Measurements from ENCODE around the gene LMTK2.

- TF ChIP-seq EZH2 (IDR thresholded peaks at IDR 0.05; ENCODE audit: low read depth, unreplicated experiment) (no peak), CTCF (conservative IDR thresholded peaks at IDR 0.05; ENCODE audit: low read depth in 2 of 2) (no peak), REST (IDR thresholded peaks at IDR 0.05; ENCODE audit: unreplicated experiment) (no peak), POLR2AphosphoS5 (IDR thresholded peaks at IDR 0.05; ENCODE audit: low read depth) (no peak), EZH2phosphoT487 (IDR thresholded peaks at IDR 0.05; ENCODE audit: unreplicated experiment) (no peak), JUNB (IDR thresholded peaks at IDR 0.05; ENCODE audit: unreplicated experiment) (no peak), CREB1 (CRISPR knock-in tag; IDR thresholded peaks at IDR 0.05; ENCODE audit: low read depth) (no peak), ZNF114 (CRISPR knock-in tag; IDR thresholded peaks at IDR 0.05) (no peak), ZNF331 (CRISPR knock-in tag; IDR thresholded peaks at IDR 0.05; ENCODE audit: low read depth) (no peak), ZNF462 (CRISPR knock-in tag; IDR thresholded peaks at IDR 0.05) (no peak), STAT1 (IDR thresholded peaks at IDR 0.05; ENCODE audit: unreplicated experiment) (no peak), NANOG (IDR thresholded peaks at IDR 0.05; ENCODE audit: borderline replicate concordance) (no peak)
Measured at GRCh38 chr7:98232799-98233198, 126.1 kb downstream of the LMTK2 start.
